ENCODE data around the gene PGM1. TPM values are rescaled to one million over a fixed set of nuclear protein-coding genes. Genes with fewer than 3 reads are reported as not detected.

The PGM1 gene
- total and polyA plus RNA-seq, 2 of the 4 experiments (the other 2 are of a cell fraction), result 42.6 to 94.5 TPM

- Histone ChIP-seq H2AK5ac (ENCODE audit: low read depth, low read length) (no peak overlapping the region), H3K36me3 (ENCODE audit: control insufficient read depth, insufficient read depth, low read length) (no peaks in the 10 kb centered on the region; the same call in 1 of the 2 replicates), H2BK15ac (ENCODE audit: low read depth, low read length) (no peak overlapping the region), H4K5ac (ENCODE audit: low read depth, low read length) (no peak overlapping the region), H3K9ac (ENCODE audit: low read depth, low read length) (no peak overlapping the region), H3K4ac (ENCODE audit: low read depth, low read length) (no peak overlapping the region), H3K79me1 (ENCODE audit: low read depth in 1 of 2, low read length in 2 of 2) (peaks cover 34 to 37% of the 10 kb centered on the region in 2 experiments), H2AK9ac (replicated peaks; ENCODE audit: low read depth, low read length, poor library complexity) (no peak overlapping the region), H3K14ac (replicated peaks; ENCODE audit: low read depth, low read length) (no peak overlapping the region), H3K9me1 (ENCODE audit: insufficient read depth, low read length) (peaks cover 6% of the 10 kb centered on the region; the same call in 1 of the 2 replicates), H3K9me3 (ENCODE audit: control insufficient read depth, insufficient read depth, low read length) (no peaks in the 10 kb centered on the region), H4K8ac (ENCODE audit: low read depth in 2 of 2, low read length in 2 of 2) (no peak overlapping the region), H2BK120ac (ENCODE audit: low read depth, low read length) (no peak overlapping the region), H3K4me3 (ENCODE audit: insufficient read depth, low read depth, low read length) (no peak overlapping the region), H4K20me1 (ENCODE audit: insufficient read depth, low read length) (peaks cover 12% of the 10 kb centered on the region; the same call in 1 of the 2 replicates), H3K4me2 (ENCODE audit: low read depth, low read length) (no peak overlapping the region), H3K27me3 (ENCODE audit: control insufficient read depth, insufficient read depth, low read length) (no peaks in the 10 kb centered on the region), H3K18ac (ENCODE audit: low read depth, low read length) (no peak overlapping the region), H3K56ac (ENCODE audit: extremely low read depth, insufficient read depth, low read length) (no peak overlapping the region), H2BK5ac (ENCODE audit: low read depth, low read length, poor library complexity, severe bottlenecking) (no peak overlapping the region), H2AFZ (replicated peaks; ENCODE audit: low read length, poor library complexity) (no peak overlapping the region), H2BK20ac (ENCODE audit: low read depth, low read length) (no peak overlapping the region), H3K4me1 (ENCODE audit: control insufficient read depth, insufficient read depth, low read length) (0 out of 2 replicates have a peak, but pooled peaks cover 2% of the 10 kb centered on the region), H3K23ac (ENCODE audit: low read depth, low read length) (no peak overlapping the region), H4K91ac (ENCODE audit: insufficient read depth, low read depth, low read length) (no peak overlapping the region), H3K27ac (ENCODE audit: insufficient read depth, low read length) (no peak overlapping the region)
- dilution Hi-C loops (cut with HindIII; ENCODE audit: low sequenced_read_pairs, unreplicated experiment) (no loop called here), in situ Hi-C loops (cut with MboI; ENCODE audit: low sequenced_read_pairs) (no loop called here), intact Hi-C loops (cut with micrococcal nuclease) (no loop called here)
- no peak for TF ChIP-seq MAZ (IDR thresholded peaks at IDR 0.05; ENCODE audit: borderline replicate concordance, low read depth, low read length)
- TF ChIP-seq MXI1 (IDR thresholded peaks at IDR 0.05; ENCODE audit: borderline replicate concordance, low read depth, low read length), result no peak
- TF ChIP-seq CHD1 (IDR thresholded peaks at IDR 0.05; ENCODE audit: low read depth, low read length), result no peak
- no peak for TF ChIP-seq MAFK (IDR thresholded peaks at IDR 0.05; ENCODE audit: low read depth, low read length)
- TF ChIP-seq RFX5 (IDR thresholded peaks at IDR 0.05; ENCODE audit: low read depth, low read length), result no peak
- no peak for TF ChIP-seq NFE2L2 (IDR thresholded peaks at IDR 0.05; ENCODE audit: low read depth, low read length)
- TF ChIP-seq FOS (IDR thresholded peaks at IDR 0.05; ENCODE audit: low read depth, low read length), result no peak
- TF ChIP-seq ELK1 (IDR thresholded peaks at IDR 0.05; ENCODE audit: borderline replicate concordance, low read depth, low read length), result no peak
- TF ChIP-seq POLR2A (IDR thresholded peaks at IDR 0.05; ENCODE audit: low read depth, low read length), result no peak
- TF ChIP-seq RCOR1 (IDR thresholded peaks at IDR 0.05; ENCODE audit: insufficient replicate concordance, low read length), result no peak
- no peak for TF ChIP-seq CTCF (conservative IDR thresholded peaks at IDR 0.05; ENCODE audit: low read depth, low read length)
- TF ChIP-seq CEBPB (IDR thresholded peaks at IDR 0.05; ENCODE audit: low read depth, low read length), result no peak
- no peak for TF ChIP-seq SMC3 (IDR thresholded peaks at IDR 0.05; ENCODE audit: low read depth, low read length)
- TF ChIP-seq BHLHE40 (IDR thresholded peaks at IDR 0.05; ENCODE audit: low read depth, low read length), result no peak
- TF ChIP-seq RAD21 (IDR thresholded peaks at IDR 0.05; ENCODE audit: low read length), result no peak
- no peak for TF ChIP-seq USF2 (IDR thresholded peaks at IDR 0.05; ENCODE audit: low read depth, low read length)
- BruUV-seq (replicated peaks), result no TSS peak
- POLR2A ChIA-PET (ENCODE audit: unreplicated experiment), result no interaction called here
- ATAC-seq (ENCODE audit: low read depth), result no peak
- 57% methylated on average over 2 of the region's 5 CpGs; no CpG with 5 or more reads in 1 of the 2 experiments for WGBS, 2 experiments (ENCODE audit: extremely low coverage in 2 of 2, insufficient read length in 1 of 2)
- no peak for DNase-seq
- CTCF ChIA-PET, result no interaction called here
Measured at GRCh38 chr1:63602629-63603028, 9.4 kb downstream of the PGM1 start.

All from IMR-90 (cell line).